K562 (cell line): ENCODE measurements around the gene SULT1A1. TPM values are rescaled to one million over a fixed set of nuclear protein-coding genes. Genes with fewer than 3 reads are reported as not detected.
"Not testable (repeated sequence)": the region's sequence is repeated elsewhere in the genome, so short reads cannot be mapped to it uniquely, and the experiment has no call there.

Experiments used
- ATAC-seq: fragments of 200-7000 bp; cut with Tn5 transposase; 3 replicates; pipeline ENCODE4 v1.9.1; 2020; ENCODE audit warnings: moderate library complexity
- BruUV-seq: library from RNA; stranded (reverse); fragments of 400-500 nt; replicated peaks from 2 replicates; lab custom pipeline; 2021; lab: Mats Ljungman, UMichigan
- CTCF ChIA-PET: fragments of 300-600 bp; formaldehyde crosslinking; extraction: SDS; loops from one replicate; lab custom pipeline; 2021; ENCODE audit warnings: low intra/inter-chr PET ratio; lab: Yijun Ruan, JAX
- POLR2A ChIA-PET: fragments of 300-600, 350-650 bp; sonication (Branson Sonifier 250); formaldehyde crosslinking; extraction: SDS; loops from one replicate; lab custom pipeline; 2021; ENCODE audit warnings: antibody characterized with exemption, inconsistent platforms; lab: Yijun Ruan, JAX
- DNase-seq, 4 experiments: peaks; one replicate each; pipeline versions ENCODE4 v3.0.0 to v3.0.0-alpha.2; 2011 to 2018; ENCODE audit warnings: low spot score in 3 of 4, mixed read lengths in 3 of 4; ENCODE audit errors: extremely low read depth in 1 of 4
- FAIRE-seq: peaks from 2 replicates; lab custom pipeline; 2011; peaks lifted over from hg19 to GRCh38; lab: Jason Lieb, UNC
- H2AFZ ChIP-seq: 2 replicates; pipeline ENCODE4 v1.6.0; 2011; ENCODE audit warnings: low read depth, low read length, control low read depth, inconsistent platforms
- H3K27ac ChIP-seq: fragments of 200-600 bp; 3 replicates; pipeline ENCODE4 v1.8.0; 2011; ENCODE audit warnings: low read depth, mild to moderate bottlenecking, control low read depth, inconsistent platforms, low read length, moderate library complexity, mixed read lengths; ENCODE audit errors: extremely low read depth
- H3K27me3 ChIP-seq, 2 experiments: fragments of 300-600 bp in 1 of 2; 2 replicates in 1 of 2; 3 replicates in 1 of 2; pipeline versions ENCODE4 v1.6.0 to v1.8.0; 2011; ENCODE audit warnings: inconsistent platforms in 2 of 2, low read length in 2 of 2, mild to moderate bottlenecking in 1 of 2, mixed read lengths in 1 of 2, moderate library complexity in 1 of 2; ENCODE audit not compliant: control insufficient read depth in 2 of 2, insufficient read depth in 2 of 2
- H3K36me3 ChIP-seq: fragments of 300-600 bp; 3 replicates; pipeline ENCODE4 v1.8.0; 2011; ENCODE audit warnings: mild to moderate bottlenecking, low read length, inconsistent platforms; ENCODE audit not compliant: control insufficient read depth, insufficient read depth
- H3K4me1 ChIP-seq, 2 experiments: fragments of 200-600 bp in 1 of 2; replicated peaks in 1 of 2; 2 replicates in 1 of 2; 3 replicates in 1 of 2; pipeline versions ENCODE4 v1.5.1 to v1.8.0; 2011; ENCODE audit warnings: inconsistent platforms in 2 of 2, low read length in 2 of 2, mild to moderate bottlenecking in 1 of 2, mixed read lengths in 1 of 2, moderate library complexity in 1 of 2; ENCODE audit not compliant: control insufficient read depth in 2 of 2, insufficient read depth in 2 of 2
- H3K4me2 ChIP-seq: 2 replicates; pipeline ENCODE4 v1.6.1; 2011; ENCODE audit warnings: low read length, control low read depth, inconsistent platforms, mixed read lengths; ENCODE audit not compliant: insufficient read depth
- H3K4me3 ChIP-seq: fragments of 200-600 bp; sonication (generic), shearing (Covaris generic); 2 replicates; pipeline ENCODE4 v1.5.1; 2016; ENCODE audit warnings: control low read depth, inconsistent platforms
- H3K79me2 ChIP-seq: fragments of 200-600 bp; 3 replicates; pipeline ENCODE4 v1.8.0; 2011; ENCODE audit warnings: low read length, inconsistent platforms; ENCODE audit not compliant: control insufficient read depth, insufficient read depth
- H3K9ac ChIP-seq, 2 experiments: 2 replicates each; pipeline versions ENCODE4 v1.6.0 to v1.6.1; 2011; ENCODE audit warnings: low read depth in 2 of 2, low read length in 2 of 2, control low read depth in 1 of 2, inconsistent platforms in 1 of 2, mild to moderate bottlenecking in 1 of 2, mixed read lengths in 1 of 2; ENCODE audit not compliant: insufficient read depth in 1 of 2
- H3K9me1 ChIP-seq: one replicate; pipeline ENCODE4 v1.6.0; 2011; ENCODE audit warnings: inconsistent platforms, mild to moderate bottlenecking, low read length, moderate library complexity; ENCODE audit not compliant: control insufficient read depth, insufficient read depth
- H3K9me3 ChIP-seq: replicated peaks from 2 replicates; pipeline ENCODE4 v1.5.1; 2011; ENCODE audit warnings: low read depth, low read length, inconsistent platforms; ENCODE audit not compliant: control insufficient read depth, insufficient read depth
- H4K20me1 ChIP-seq: replicated peaks from 2 replicates; pipeline ENCODE4 v1.6.1; 2011; ENCODE audit warnings: low read length, inconsistent platforms, mixed read lengths; ENCODE audit not compliant: control insufficient read depth, insufficient read depth
- ADNP ChIP-seq: fragments of 200-800 bp; sonication (Bioruptor generic); IDR thresholded peaks from 2 replicates; pipeline ENCODE4 v1.6.1; 2016; ENCODE audit warnings: missing genetic modification characterization, missing compliant biosample characterization
- CBFA2T3 ChIP-seq: fragments of 450-650 bp; IDR thresholded peaks from 2 replicates; pipeline ENCODE4 v1.6.1; 2017
- MAZ ChIP-seq, 2 experiments: fragments of 450-650 bp in 1 of 2; sonication (generic) in 1 of 2; formaldehyde crosslinking; IDR thresholded peaks in 1 of 2; conservative IDR thresholded peaks in 1 of 2; 2 replicates each; pipeline versions ENCODE4 v1.4.0 to v1.5.0; 2020; ENCODE audit warnings: mild to moderate bottlenecking in 1 of 2, missing genetic modification reagents in 1 of 2
- MED1 ChIP-seq: sonication (generic); formaldehyde crosslinking; IDR thresholded peaks from 2 replicates; pipeline ENCODE4 v1.8.1; 2023; ENCODE audit warnings: missing genetic modification reagents, borderline replicate concordance
- ZNF121 ChIP-seq: sonication (generic); formaldehyde crosslinking; conservative IDR thresholded peaks from 2 replicates; pipeline ENCODE4 v1.8.0; 2022; ENCODE audit warnings: missing genetic modification reagents
- ZNF253 ChIP-seq: fragments of 250-450 bp; sonication (Bioruptor Pico); conservative IDR thresholded peaks from 2 replicates; pipeline ENCODE4 v1.6.1; 2021; ENCODE audit warnings: mild to moderate bottlenecking
- ZNF347 ChIP-seq: fragments of 450-650 bp; formaldehyde crosslinking; IDR thresholded peaks from 2 replicates; pipeline ENCODE4 v1.4.0; 2020; ENCODE audit warnings: low read depth, mild to moderate bottlenecking, moderate library complexity
- ZNF408 ChIP-seq: fragments of 250-450 bp; sonication (Bioruptor Pico); IDR thresholded peaks from 2 replicates; pipeline ENCODE4 v1.4.0; 2020; ENCODE audit warnings: low read depth, mild to moderate bottlenecking, moderate library complexity
- WGBS: fragments of 100-300 bp; shearing (Covaris generic); methylation state at CpG from one replicate; pipeline ENCODE4 v1.1.6; 2016; ENCODE audit warnings: low coverage, mixed read lengths; ENCODE audit not compliant: insufficient coverage; ENCODE audit errors: missing lambda C conversion rate; 5-methylcytosine and 5-hydroxymethylcytosine counted together
- in situ Hi-C: fragments of 300-500 bp; cut with MboI; formaldehyde crosslinking; loops from 4 replicates; pipeline ENCODE4 v1.15.0; 2018; ENCODE audit warnings: inconsistent platforms, mixed read lengths
- intact Hi-C: fragments of 100-400 bp; cut with micrococcal nuclease; formaldehyde crosslinking; loops from 2 replicates; pipeline ENCODE4 v1.14.2; 2022
- polyA plus RNA-seq, 8 experiments: library from polyadenylated mRNA; depleted of rRNA in 4 of 8; stranded (reverse) in 5 of 8; unstranded in 3 of 8; fragments of >200 nt; fragmentation: Nextera tagmentation in 2 of 8; fragmentation: Illumina TruSeq in 1 of 8; extraction: Ambion mirVana in 2 of 8; extraction: Trizol in 1 of 8; gene quantifications; 2 replicates each; pipeline versions ENCODE4 v1.2.1 to v1.2.3, GENCODE V29; 2011 to 2014; ENCODE audit warnings: inconsistent platforms in 1 of 8, missing spikeins in 1 of 8
- total RNA-seq, 7 experiments: library from RNA; depleted of rRNA in 6 of 7; stranded (reverse); fragments of >200 nt in 6 of 7; fragmentation: Illumina TruSeq in 2 of 7; extraction: Trizol in 2 of 7; gene quantifications; 2 replicates each; pipeline versions ENCODE4 v1.2.1 to v1.2.3, GENCODE V29; 2011 to 2021; ENCODE audit warnings: low replicate concordance in 1 of 7

Gene SULT1A1
- total and polyA plus RNA-seq, 9 of the 15 experiments (the other 6 are each of a cell fraction or from before 2014, with no cell fraction given): 3.4 to 30.1 (median 16.6) TPM

GRCh38 chr16:28566233-28566925, 43.5 kb downstream of the SULT1A1 start:
- intact Hi-C loops, POLR2A ChIA-PET, H3K27ac ChIP-seq, FAIRE-seq, H3K4me2 ChIP-seq, BruUV-seq, H4K20me1 ChIP-seq, H2AFZ ChIP-seq, H3K4me1 ChIP-seq, H3K36me3 ChIP-seq, in situ Hi-C loops, H3K27me3 ChIP-seq, CTCF ChIA-PET, H3K79me2 ChIP-seq, H3K4me3 ChIP-seq, H3K9me3 ChIP-seq, H3K9me1 ChIP-seq, H3K9ac ChIP-seq, ATAC-seq: not testable (repeated sequence)
- TF ChIP-seq ADNP (tag) (peak; percentile 51; the same call in 1 of the 2 replicates), ZNF121 (CRISPR knock-in tag) (peak; percentile 75; the same call in 1 of the 2 replicates), CBFA2T3 (peak; percentile 55)
- peak in 1 of 4 experiments; percentile 23 for DNase-seq
- WGBS: 73% methylated on average over 4 of the region's 4 CpGs

GRCh38 chr16:28563218-28563617, 46.6 kb downstream of the SULT1A1 start:
- no peak overlapping the region for H3K27ac ChIP-seq
- TF ChIP-seq MED1 (CRISPR knock-in tag) (no peak), ZNF408 (CRISPR knock-in tag) (no peak), ZNF253 (CRISPR knock-in tag) (no peak), MAZ (CRISPR knock-in tag; conservative IDR thresholded peaks at IDR 0.05 in 1 of 2, IDR thresholded peaks at IDR 0.05 in 1 of 2) (no peak), ZNF347 (CRISPR knock-in tag) (no peak)
- TF ChIP-seq, all 486 proteins: peak for 0
- Histone ChIP-seq H2AFZ (no peak overlapping the region), H3K4me3 (no peak overlapping the region), H3K9me1 (no peaks in the 10 kb centered on the region), H3K9me3 (no peaks in the 10 kb centered on the region; the same call in 1 of the 2 replicates), H3K9ac (no peak overlapping the region), H4K20me1 (no peaks in the 10 kb centered on the region), H3K36me3 (peaks cover 14% of the 10 kb centered on the region; the same call in 1 of the 3 replicates), H3K79me2 (peaks cover 4% of the 10 kb centered on the region; the same call in 1 of the 3 replicates), H3K4me1 (peaks cover 0 to 9% of the 10 kb centered on the region in 2 experiments; a peak in 4 of 5 replicates), H3K4me2 (no peak overlapping the region), H3K27me3 (no peaks in the 10 kb centered on the region)
- FAIRE-seq (no peak), ATAC-seq (no peak), DNase-seq (no peak)
- intact Hi-C loops: no loop called here
- WGBS: 80% methylated on average over 6 of the region's 6 CpGs
- in situ Hi-C loops: no loop called here
- ChIA-PET CTCF (no interaction called here), POLR2A (no interaction called here)
- no TSS peak for BruUV-seq
